ENCODE data around the gene CISTR.
A peak's percentile ranks its signal among the peaks of the same experiment; 100 is the strongest.

Gene CISTR

GRCh38 chr12:53726946-53727309 is 24.9 kb downstream of the CISTR start:
- no peak overlapping the region for H3K27ac ChIP-seq (ENCODE audit: low read depth, low read length)

DNA sequence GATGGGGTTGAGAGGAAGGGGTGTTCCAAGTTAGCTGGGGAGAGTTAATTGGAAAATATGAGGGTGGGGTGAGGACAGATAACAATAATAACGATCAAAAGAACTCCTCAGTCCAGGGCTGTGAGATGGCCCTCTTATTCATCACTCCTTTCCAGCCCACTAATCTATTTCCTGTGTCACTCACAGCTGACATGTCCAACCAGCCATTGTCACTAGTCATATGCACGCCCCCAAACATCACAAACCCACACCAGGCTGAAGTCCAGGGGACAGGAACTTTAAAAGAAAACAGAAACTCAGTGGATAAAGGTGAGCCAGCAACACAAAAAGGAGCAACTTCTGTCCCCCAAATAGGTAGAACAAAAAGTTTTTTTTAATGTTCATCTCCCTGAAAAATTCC is 25.4 kb downstream of the CISTR start:
- peaks cover 21% of the 10 kb centered on the region for H3K4me1 ChIP-seq (ENCODE audit: control insufficient read depth, low read length)
- no peaks in the 10 kb centered on the region for H3K9me3 ChIP-seq (ENCODE audit: control insufficient read depth, insufficient read depth, low read length)
- H3K36me3 ChIP-seq (ENCODE audit: control insufficient read depth, low read length) = no peaks in the 10 kb centered on the region
- no peaks in the 10 kb centered on the region for H3K27me3 ChIP-seq (ENCODE audit: control insufficient read depth, low read length)
- TF ChIP-seq EZH2phosphoT487 (IDR thresholded peaks at IDR 0.05; ENCODE audit: borderline replicate concordance, low read length) = no peak
- TF ChIP-seq, protein P1, sequence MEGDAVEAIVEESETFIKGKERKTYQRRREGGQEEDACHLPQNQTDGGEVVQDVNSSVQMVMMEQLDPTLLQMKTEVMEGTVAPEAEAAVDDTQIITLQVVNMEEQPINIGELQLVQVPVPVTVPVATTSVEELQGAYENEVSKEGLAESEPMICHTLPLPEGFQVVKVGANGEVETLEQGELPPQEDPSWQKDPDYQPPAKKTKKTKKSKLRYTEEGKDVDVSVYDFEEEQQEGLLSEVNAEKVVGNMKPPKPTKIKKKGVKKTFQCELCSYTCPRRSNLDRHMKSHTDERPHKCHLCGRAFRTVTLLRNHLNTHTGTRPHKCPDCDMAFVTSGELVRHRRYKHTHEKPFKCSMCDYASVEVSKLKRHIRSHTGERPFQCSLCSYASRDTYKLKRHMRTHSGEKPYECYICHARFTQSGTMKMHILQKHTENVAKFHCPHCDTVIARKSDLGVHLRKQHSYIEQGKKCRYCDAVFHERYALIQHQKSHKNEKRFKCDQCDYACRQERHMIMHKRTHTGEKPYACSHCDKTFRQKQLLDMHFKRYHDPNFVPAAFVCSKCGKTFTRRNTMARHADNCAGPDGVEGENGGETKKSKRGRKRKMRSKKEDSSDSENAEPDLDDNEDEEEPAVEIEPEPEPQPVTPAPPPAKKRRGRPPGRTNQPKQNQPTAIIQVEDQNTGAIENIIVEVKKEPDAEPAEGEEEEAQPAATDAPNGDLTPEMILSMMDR (IDR thresholded peaks at IDR 0.05; ENCODE audit: low read depth, low read length, poor library complexity, severe bottlenecking) = no peak
- no peaks in the 10 kb centered on the region for H3F3A ChIP-seq (ENCODE audit: control insufficient read depth, insufficient read depth)
- H3K27ac ChIP-seq (ENCODE audit: low read depth, low read length) = no peak overlapping the region
- H3K9me2 ChIP-seq (replicated peaks; ENCODE audit: control insufficient read depth, low read length) = no peaks in the 10 kb centered on the region; the same call in 1 of the 2 replicates
- no peaks in the 10 kb centered on the region for H3K79me2 ChIP-seq (ENCODE audit: control insufficient read depth, low read length)
- H3K4me2 ChIP-seq (ENCODE audit: low read length) = peak overlapping the region; percentile 81
- H3K4me3 ChIP-seq (ENCODE audit: low read length) = peak overlapping the region; percentile 82
- H4K20me1 ChIP-seq (ENCODE audit: control insufficient read depth, insufficient read depth, low read depth, low read length) = no peaks in the 10 kb centered on the region

More at GRCh38 chr12:53726946-53727309, 24.9 kb downstream of the CISTR start:
- Histone ChIP-seq H3K4me3 (ENCODE audit: low read length) (peak overlapping the region; percentile 82), H3K9me2 (replicated peaks; ENCODE audit: control insufficient read depth, low read length) (no peaks in the 10 kb centered on the region; the same call in 1 of the 2 replicates), H3K4me2 (ENCODE audit: low read length) (peak overlapping the region; percentile 81), H3K9me3 (ENCODE audit: control insufficient read depth, insufficient read depth, low read length) (no peaks in the 10 kb centered on the region), H4K20me1 (ENCODE audit: control insufficient read depth, insufficient read depth, low read depth, low read length) (no peaks in the 10 kb centered on the region), H3K4me1 (ENCODE audit: control insufficient read depth, low read length) (peaks cover 21% of the 10 kb centered on the region), H3K36me3 (ENCODE audit: control insufficient read depth, low read length) (no peaks in the 10 kb centered on the region), H3K27me3 (ENCODE audit: control insufficient read depth, low read length) (no peaks in the 10 kb centered on the region), H3K79me2 (ENCODE audit: control insufficient read depth, low read length) (no peaks in the 10 kb centered on the region), H3F3A (ENCODE audit: control insufficient read depth, insufficient read depth) (no peaks in the 10 kb centered on the region)
- TF ChIP-seq EZH2phosphoT487 (IDR thresholded peaks at IDR 0.05; ENCODE audit: borderline replicate concordance, low read length) = no peak
- TF ChIP-seq, protein P1 (IDR thresholded peaks at IDR 0.05; ENCODE audit: low read depth, low read length, poor library complexity, severe bottlenecking) = no peak

DNA sequence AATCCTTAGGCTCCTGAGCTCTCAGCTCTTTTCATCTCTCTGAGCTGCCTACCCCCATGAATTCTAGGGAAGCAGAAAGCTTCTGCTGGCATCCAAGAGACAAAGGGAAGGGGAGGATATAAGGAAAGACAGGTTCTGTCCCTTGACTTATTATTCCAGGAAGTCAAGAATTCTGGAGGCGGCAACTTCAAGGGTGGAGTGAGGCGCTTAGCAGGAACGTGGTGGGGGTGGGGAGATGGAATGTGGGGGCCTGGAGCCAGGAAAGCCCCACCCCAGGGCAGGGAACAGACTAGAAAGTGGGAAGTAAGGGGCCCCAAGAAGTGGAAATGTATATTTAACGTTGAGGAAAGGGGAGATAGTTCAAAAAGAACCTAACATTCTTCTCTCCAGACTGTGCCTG is 26.0 kb downstream of the CISTR start:
- Histone ChIP-seq H3K9me2 (replicated peaks; ENCODE audit: control insufficient read depth, low read length) (no peaks in the 10 kb centered on the region; the same call in 1 of the 2 replicates), H3K4me1 (ENCODE audit: control insufficient read depth, low read length) (peaks cover 21% of the 10 kb centered on the region), H4K20me1 (ENCODE audit: control insufficient read depth, insufficient read depth, low read depth, low read length) (no peaks in the 10 kb centered on the region), H3K79me2 (ENCODE audit: control insufficient read depth, low read length) (no peaks in the 10 kb centered on the region), H3K4me2 (ENCODE audit: low read length) (peak overlapping the region; percentile 81), H3K27ac (ENCODE audit: low read depth, low read length) (no peak overlapping the region), H3K9me3 (ENCODE audit: control insufficient read depth, insufficient read depth, low read length) (no peaks in the 10 kb centered on the region), H3F3A (ENCODE audit: control insufficient read depth, insufficient read depth) (no peaks in the 10 kb centered on the region), H3K27me3 (ENCODE audit: control insufficient read depth, low read length) (no peaks in the 10 kb centered on the region), H3K36me3 (ENCODE audit: control insufficient read depth, low read length) (no peaks in the 10 kb centered on the region), H3K4me3 (ENCODE audit: low read length) (no peak overlapping the region; the same call in 1 of the 2 replicates)
- TF ChIP-seq EZH2phosphoT487 (IDR thresholded peaks at IDR 0.05; ENCODE audit: borderline replicate concordance, low read length) = no peak
- TF ChIP-seq, protein P1 (IDR thresholded peaks at IDR 0.05; ENCODE audit: low read depth, low read length, poor library complexity, severe bottlenecking) = no peak

Data from DOHH2 (cell line).